Endothelial cell of hepatic sinusoid (primary cell): ENCODE measurements around the gene RHOA.

Experiments used
- in situ Hi-C: cut with HindIII; loops from 2 replicates; pipeline ENCODE4 v1.10.0; 2017; ENCODE audit warnings: low sequenced_read_pairs

The RHOA gene

DNA sequence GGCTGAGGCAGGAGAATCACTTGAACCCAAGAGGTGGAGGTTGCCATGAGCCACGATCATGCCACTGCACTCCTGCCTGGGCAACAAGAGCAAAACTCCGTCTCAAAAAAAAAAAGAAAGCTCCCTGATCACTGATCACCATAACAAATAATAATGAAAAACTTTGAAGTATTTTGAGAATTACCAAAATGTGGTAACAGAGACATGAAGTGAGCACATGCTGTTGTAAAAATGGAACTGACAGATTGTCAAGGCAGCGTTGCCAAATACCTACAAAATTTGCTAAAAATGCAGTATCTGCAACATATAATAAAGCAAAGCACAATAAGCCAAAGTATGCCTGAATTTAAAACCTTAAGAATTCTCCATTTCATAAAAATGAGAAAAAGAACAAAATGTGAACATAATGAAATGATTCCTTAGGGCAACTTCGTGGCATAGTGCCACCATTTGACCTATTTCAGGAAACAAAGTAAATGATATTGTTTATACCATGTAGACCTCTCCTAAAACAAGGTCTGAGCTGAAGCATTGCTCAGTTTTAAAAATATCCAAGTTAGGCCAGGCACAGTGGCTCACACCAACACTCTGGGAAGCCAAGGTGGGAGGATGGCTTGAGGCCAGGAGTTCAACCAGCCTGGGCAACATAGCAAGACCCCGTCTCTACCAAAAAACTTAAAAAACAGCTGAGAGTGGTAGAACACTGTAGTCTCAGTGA, 77.7 kb downstream of the RHOA start:
- in situ Hi-C loops, result no loop called here

DNA sequence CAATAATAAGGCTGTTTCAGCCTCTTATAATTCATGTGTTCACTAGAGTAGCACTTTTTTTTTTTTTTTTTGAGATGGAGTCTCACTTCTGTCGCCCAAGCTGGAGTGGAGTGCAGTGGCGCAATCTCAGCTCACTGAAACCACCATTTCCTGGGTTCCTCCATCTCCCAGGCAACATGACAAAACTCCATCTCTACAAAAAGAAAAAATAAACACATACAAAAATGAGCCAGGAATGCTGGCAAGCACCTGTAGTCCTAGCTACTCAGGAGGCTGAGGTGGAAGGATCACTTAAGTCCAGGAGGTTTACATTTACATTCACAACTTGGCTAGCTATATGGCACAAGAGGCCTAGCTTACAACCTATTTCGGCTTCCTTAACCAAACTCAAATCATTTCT, 78.7 kb downstream of the RHOA start:
- in situ Hi-C loops, result no loop called here

DNA sequence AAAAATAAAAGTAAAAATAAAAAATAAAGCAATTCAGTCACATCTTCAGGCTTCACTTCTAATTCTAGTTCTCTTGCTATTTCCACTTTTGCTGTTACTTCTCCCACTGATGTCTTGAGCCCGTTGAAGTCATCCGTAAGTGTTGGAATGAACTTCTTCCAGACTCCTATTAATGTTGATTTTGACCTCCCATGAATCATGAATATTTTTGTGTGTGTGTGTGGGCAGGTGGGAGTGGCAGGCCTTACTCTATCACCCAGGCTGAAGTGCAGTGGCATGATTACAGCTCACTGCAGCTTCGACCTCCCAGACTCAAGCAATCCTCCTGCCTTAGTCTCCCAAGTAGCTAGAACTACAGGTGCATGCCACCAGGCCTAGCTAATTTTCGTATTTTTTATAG, 82.6 kb downstream of the RHOA start:
- in situ Hi-C loops, result loop anchor here (10.0 kb wide), 1 partner anchor 86 kb away; the partner anchor contains the start of genes RHOA and TCTA

DNA sequence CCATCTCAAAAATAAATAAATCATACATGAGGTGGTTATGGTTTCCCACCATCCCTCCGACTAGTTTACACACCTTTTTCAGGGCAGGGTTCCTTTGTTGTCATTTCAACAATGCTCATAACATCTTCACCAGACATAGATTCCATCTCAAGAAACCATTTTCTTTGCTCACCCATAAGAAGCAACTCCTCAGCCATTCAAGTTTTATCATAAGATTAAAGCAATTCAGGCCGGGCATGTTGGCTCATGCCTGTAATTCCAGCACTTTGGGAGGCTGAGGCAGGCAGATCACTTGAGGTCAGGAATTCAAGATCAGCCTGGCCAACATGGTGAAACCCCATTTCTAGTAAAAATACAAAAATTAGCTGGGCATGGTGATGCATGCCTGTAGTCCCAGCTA, 83.4 kb downstream of the RHOA start:
- in situ Hi-C loops, result loop anchor here (10.0 kb wide), 1 partner anchor 86 kb away; the partner anchor contains the start of genes RHOA and TCTA

DNA sequence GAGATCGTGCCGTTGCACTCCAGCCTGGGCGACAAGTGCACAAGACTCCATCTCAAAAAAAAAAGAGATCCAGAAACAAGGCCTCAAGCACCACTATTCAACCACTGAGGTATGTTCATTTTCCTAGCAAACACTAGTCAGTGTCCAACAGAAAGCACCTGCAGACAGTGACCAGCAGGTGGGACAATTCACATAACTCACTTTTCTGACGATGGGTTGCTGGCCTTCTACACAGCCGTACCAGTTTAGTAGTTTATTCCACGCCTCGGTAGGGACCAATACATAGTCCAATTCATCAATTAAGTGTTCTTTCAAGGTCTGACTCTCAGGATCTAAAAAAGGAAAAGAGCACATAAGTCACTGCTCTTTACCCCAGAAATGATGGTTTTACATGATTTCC, 84.3 kb downstream of the RHOA start:
- in situ Hi-C loops, result loop anchor here (10.0 kb wide), 1 partner anchor 87 kb away; the partner anchor contains the start of genes RHOA and TCTA

DNA sequence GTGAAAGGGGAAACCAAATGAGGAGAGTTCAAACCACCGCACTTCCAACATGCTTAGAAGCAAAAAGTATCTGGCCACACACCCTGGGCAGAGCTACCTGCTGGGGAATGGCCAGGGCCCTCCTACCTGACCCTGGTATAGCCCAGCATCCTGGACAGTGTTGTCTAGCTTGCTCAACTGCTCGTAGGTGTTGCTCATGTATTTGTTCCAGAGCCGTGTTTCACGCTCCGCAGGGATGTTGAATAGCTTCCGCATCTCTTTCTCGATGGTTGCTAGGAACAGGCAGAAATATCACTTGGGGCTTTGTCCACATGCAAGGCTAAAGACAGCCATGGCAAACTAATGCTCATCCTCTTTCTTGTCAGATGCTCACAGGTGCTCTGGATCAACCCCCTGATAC, 87.0 kb downstream of the RHOA start:
- in situ Hi-C loops, result loop anchor here (10.0 kb wide), 1 partner anchor 90 kb away; the partner anchor contains the start of genes RHOA and TCTA

DNA sequence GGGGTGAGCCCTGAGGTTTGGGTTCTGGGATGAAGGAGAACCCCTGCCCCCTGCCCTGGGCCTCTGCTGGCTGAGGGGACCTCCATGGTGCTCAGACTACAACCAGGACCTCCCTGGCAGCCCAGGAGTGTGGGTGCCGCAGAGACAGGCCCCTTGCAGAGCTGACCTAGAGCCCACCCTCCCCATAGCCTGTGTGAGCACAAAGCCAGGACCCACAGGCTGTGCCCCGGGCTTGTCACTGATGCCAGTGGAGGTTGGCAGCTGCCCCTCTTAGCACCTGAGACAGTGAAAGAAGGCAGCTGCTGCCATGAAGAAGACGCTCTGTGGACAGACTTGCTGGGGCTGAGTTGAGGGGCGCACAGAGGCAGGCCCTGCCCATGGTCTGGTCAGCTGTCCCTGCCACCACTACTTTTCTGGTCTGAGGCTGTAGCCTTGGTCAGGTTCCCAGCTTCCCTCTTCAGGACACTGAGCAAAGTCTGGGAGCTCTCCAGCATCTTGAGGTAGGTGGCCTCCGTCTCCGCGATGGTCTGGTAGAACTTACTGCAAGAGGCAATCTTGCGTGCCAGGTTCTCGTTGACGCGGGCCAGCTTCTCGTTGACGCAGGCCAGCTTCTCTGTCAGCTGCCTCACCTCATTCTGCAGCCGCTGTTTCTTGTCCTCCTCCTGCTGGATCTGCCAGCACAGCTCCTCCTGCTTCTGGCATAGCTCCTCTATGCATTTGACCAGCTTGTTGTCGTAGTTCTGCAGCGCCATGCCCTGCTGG, 94.9 kb downstream of the RHOA start:
- in situ Hi-C loops, result no loop called here

DNA sequence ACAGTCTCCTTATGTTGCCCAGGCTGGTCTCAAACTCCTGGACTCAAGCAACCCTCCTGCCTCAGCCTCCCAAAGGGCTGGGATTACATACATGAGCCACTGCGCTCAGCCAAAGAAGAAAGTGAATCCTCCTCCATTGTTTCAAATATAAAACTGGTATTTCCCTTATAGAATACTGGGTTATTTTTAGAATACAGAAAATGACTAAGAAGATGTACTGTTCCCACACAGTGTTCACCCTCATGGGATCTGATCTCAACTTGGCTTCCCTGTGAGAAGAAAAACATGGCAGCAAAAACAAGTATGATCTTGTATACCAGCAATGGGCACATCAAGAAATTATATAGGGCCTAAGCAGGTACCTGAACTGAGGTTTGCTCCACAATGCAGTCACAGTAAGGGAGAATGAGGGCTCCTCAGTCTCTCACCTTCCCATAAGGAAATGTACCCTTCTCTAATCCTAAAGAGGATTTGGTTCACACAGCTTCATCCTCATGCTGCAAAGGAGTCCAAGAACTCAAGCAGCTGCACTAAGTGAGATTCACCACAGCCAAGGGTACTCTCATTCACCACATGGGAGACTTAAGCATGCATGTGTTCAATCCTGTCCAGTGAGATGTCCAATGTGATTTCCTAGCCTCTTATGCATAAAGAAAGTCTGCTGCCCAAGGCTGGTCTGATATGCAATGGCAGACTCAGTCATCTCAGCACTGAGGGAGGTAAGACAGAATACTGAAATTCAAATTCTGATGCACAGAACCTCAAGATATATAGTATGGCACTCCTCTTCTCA, 97.7 kb downstream of the RHOA start:
- in situ Hi-C loops, result no loop called here

DNA sequence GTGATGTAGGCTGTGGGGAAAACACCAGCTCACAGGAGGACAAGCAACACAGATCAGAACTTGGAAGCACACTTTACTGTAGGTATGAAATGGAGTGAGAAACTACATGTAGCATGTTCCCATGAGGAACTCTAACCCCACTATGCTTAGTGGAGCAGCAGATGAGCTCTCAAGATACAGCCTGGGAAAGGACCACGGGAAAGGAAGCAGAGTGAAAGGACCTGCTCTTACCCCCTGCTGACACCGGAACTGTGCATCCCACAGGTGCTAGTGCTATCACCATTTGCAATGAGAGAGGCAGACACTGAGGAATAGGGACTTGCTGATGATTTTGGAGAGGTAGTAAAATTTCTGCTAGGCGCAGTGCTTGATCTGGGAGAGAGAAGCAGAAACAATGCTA, 100.5 kb downstream of the RHOA start:
- in situ Hi-C loops, result no loop called here

DNA sequence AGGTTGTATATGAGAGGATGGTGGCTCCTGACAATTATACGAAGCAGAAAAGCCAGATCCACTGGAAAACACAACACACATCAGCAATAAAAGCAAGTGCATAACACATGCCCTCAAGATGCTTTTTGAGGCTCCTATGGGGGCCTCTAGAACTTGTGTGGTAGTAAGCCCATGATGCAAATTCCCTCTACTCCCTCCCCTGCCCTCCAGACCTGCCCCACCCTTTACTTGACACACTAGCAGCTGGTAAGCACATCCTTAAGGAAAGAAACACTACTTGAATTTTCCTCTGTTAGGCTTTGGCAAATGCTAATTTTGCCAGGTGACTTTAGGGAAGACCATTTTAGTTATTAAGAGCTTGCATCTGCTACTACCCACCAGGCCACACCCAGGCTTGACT, 101.1 kb downstream of the RHOA start:
- in situ Hi-C loops, result no loop called here
